Osteoblast (primary cell): ENCODE measurements around the gene GRM4. TPM values are rescaled to one million over a fixed set of nuclear protein-coding genes. Genes with fewer than 3 reads are reported as not detected.
A peak's percentile ranks its signal among the peaks of the same experiment; 100 is the strongest.

Experiments
- DNase-seq: peaks from one replicate; pipeline ENCODE4 v3.0.0; 2011; ENCODE audit warnings: low spot score, mixed read lengths; ENCODE audit not compliant: insufficient read length; ENCODE audit errors: missing footprints
- H2AFZ ChIP-seq: 2 replicates; pipeline ENCODE4 v1.6.0; 2011; ENCODE audit warnings: mild to moderate bottlenecking, low read length
- H3K27ac ChIP-seq: 2 replicates; pipeline ENCODE4 v1.5.1; 2011; ENCODE audit warnings: mild to moderate bottlenecking, low read depth, low read length, moderate library complexity
- H3K27me3 ChIP-seq: 2 replicates; pipeline ENCODE4 v1.6.0; 2012; ENCODE audit warnings: mild to moderate bottlenecking, control low read depth, inconsistent platforms, low read length, moderate library complexity; ENCODE audit not compliant: insufficient read depth
- H3K36me3 ChIP-seq: 2 replicates; pipeline ENCODE4 v1.5.1; 2011; ENCODE audit warnings: mild to moderate bottlenecking, low read length, control low read depth, moderate library complexity; ENCODE audit not compliant: insufficient read depth
- H3K4me1 ChIP-seq: 2 replicates; pipeline ENCODE4 v1.5.1; 2011; ENCODE audit warnings: mild to moderate bottlenecking, low read length, control low read depth, moderate library complexity; ENCODE audit not compliant: insufficient read depth
- H3K4me2 ChIP-seq: 2 replicates; pipeline ENCODE4 v1.6.0; 2011; ENCODE audit warnings: mild to moderate bottlenecking, low read length; ENCODE audit not compliant: insufficient read depth
- H3K4me3 ChIP-seq: fragments of 200-600 bp; sonication (generic); 3 replicates; pipeline ENCODE4 v1.5.1; 2012; ENCODE audit warnings: mild to moderate bottlenecking, low read length, inconsistent platforms; ENCODE audit not compliant: insufficient read depth
- H3K79me2 ChIP-seq: 2 replicates; pipeline ENCODE4 v1.6.0; 2012; ENCODE audit warnings: mild to moderate bottlenecking, low read length, control low read depth, inconsistent platforms; ENCODE audit not compliant: insufficient read depth
- H3K9me3 ChIP-seq: 2 replicates; pipeline ENCODE4 v1.5.1; 2011; ENCODE audit warnings: low read depth, low read length, control low read depth
- H4K20me1 ChIP-seq: 2 replicates; pipeline ENCODE4 v1.6.0; 2012; ENCODE audit warnings: mild to moderate bottlenecking, low read length, control low read depth; ENCODE audit not compliant: insufficient read depth
- total RNA-seq: library from RNA; depleted of rRNA; stranded (reverse); fragments of >200 nt; gene quantifications from 2 replicates; pipeline ENCODE4 v1.2.3, GENCODE V29; 2012
- TF ChIP-seq, protein P1 (sequence below): IDR thresholded peaks from 2 replicates; pipeline ENCODE4 v1.5.1; 2011; ENCODE audit warnings: mild to moderate bottlenecking, low read depth, low read length, moderate library complexity; ENCODE audit errors: extremely low read depth

The GRM4 gene
- total RNA-seq, 1 donor, result 0.36 TPM

DNA sequence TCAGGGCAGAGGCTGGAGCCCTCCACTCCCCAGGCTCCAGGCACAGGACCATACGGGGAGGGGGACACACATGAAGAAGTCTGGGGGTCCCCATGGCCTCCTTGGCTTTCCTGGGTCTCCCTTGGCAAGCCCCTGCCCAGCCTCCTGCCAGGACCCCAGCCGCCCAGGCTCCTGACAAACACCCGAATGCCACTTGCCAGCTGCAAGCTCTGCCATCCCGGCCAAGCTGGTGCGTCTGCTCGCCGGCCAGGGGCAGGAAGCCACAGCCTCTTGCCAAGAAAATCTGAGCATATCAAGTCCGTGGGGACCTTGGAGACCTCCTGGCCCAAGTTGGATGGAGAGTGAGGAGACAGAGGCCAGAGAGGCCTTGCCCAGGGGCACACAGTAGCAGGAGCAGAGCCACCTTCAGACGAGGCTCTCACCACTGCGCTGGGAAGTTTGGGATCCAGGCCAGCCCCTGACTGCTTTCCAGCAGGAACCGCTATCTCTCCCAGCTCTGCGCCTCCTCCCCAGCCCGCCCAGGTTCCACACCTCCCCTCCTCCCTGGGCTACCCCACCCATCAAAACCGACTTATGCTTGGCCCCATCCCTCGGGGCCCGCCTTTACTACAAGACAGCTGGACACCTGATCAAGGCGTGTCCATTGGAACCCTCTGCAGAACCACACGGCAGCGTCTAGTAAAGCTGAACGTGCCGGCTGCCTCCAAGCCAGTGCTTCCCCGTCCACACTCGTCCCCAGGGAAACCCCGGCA is 80.2 kb downstream of the GRM4 start:
- TF ChIP-seq, protein P1, sequence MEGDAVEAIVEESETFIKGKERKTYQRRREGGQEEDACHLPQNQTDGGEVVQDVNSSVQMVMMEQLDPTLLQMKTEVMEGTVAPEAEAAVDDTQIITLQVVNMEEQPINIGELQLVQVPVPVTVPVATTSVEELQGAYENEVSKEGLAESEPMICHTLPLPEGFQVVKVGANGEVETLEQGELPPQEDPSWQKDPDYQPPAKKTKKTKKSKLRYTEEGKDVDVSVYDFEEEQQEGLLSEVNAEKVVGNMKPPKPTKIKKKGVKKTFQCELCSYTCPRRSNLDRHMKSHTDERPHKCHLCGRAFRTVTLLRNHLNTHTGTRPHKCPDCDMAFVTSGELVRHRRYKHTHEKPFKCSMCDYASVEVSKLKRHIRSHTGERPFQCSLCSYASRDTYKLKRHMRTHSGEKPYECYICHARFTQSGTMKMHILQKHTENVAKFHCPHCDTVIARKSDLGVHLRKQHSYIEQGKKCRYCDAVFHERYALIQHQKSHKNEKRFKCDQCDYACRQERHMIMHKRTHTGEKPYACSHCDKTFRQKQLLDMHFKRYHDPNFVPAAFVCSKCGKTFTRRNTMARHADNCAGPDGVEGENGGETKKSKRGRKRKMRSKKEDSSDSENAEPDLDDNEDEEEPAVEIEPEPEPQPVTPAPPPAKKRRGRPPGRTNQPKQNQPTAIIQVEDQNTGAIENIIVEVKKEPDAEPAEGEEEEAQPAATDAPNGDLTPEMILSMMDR, result no peak
- Histone ChIP-seq H3K4me1 (peaks cover 3% of the 10 kb centered on the region), H4K20me1 (no peaks in the 10 kb centered on the region), H3K4me3 (no peak overlapping the region), H2AFZ (no peak overlapping the region), H3K9me3 (no peaks in the 10 kb centered on the region), H3K4me2 (no peak overlapping the region), H3K27me3 (peaks cover 50% of the 10 kb centered on the region), H3K27ac (no peak overlapping the region), H3K36me3 (no peaks in the 10 kb centered on the region), H3K79me2 (no peaks in the 10 kb centered on the region)
- DNase-seq, result no peak

DNA sequence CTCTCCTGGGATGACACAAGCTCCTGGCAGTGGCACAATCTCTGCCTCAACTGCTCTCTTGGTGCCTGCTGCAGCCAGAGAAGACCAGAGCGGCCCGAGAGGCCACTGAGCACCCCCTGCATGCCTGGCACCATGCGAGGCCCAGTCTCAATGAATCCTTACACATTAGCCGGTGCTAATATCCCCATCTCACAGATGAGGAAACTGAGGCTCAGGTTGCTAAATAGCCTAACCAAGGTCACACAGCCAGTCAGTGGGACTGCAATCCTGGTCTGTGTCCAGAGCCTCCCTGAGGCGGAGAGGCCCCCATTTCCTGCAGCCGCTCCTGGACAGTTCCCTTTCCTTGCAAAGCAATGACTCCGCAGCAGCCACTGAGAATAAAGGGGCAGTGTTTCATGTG is 81.2 kb downstream of the GRM4 start:
- TF ChIP-seq, protein P1, result no peak
- no peak overlapping the region for H3K4me2 ChIP-seq
- peaks cover 50% of the 10 kb centered on the region for H3K27me3 ChIP-seq
- H3K4me3 ChIP-seq, result no peak overlapping the region
- H3K9me3 ChIP-seq, result no peaks in the 10 kb centered on the region
- H3K36me3 ChIP-seq, result no peaks in the 10 kb centered on the region
- no peak overlapping the region for H2AFZ ChIP-seq
- no peaks in the 10 kb centered on the region for H3K79me2 ChIP-seq
- H3K27ac ChIP-seq, result no peak overlapping the region
- H3K4me1 ChIP-seq, result peaks cover 4% of the 10 kb centered on the region
- no peak for DNase-seq
- H4K20me1 ChIP-seq, result no peaks in the 10 kb centered on the region

DNA sequence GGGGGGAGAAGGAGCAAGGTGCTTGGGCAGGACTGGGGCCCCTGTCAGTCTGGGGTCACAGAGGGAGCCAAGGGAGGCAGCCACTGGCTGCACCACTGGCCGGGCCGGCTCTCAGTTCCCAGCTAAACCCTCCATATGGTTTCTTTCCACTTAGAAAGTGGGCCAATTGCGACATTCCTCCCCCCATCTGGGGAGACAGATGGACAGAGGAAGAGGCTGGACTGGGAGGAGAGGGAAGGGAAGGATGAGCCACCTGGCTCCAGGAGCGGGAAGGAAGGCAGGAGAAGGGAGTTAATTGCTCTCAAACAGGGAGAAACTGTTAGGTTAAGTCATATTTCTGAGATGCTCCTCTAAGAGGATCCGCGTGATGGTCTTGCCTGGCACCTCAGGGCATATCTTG is 82.2 kb downstream of the GRM4 start:
- H3K4me1 ChIP-seq, result peaks cover 11% of the 10 kb centered on the region
- no peak overlapping the region for H2AFZ ChIP-seq
- no peak for DNase-seq
- H3K36me3 ChIP-seq, result no peaks in the 10 kb centered on the region
- no peaks in the 10 kb centered on the region for H4K20me1 ChIP-seq
- no peaks in the 10 kb centered on the region for H3K9me3 ChIP-seq
- no peak overlapping the region for H3K4me2 ChIP-seq
- no peak overlapping the region for H3K27ac ChIP-seq
- TF ChIP-seq, protein P1, result no peak
- H3K4me3 ChIP-seq, result no peak overlapping the region
- no peaks in the 10 kb centered on the region for H3K79me2 ChIP-seq
- H3K27me3 ChIP-seq, result peaks cover 50% of the 10 kb centered on the region

DNA sequence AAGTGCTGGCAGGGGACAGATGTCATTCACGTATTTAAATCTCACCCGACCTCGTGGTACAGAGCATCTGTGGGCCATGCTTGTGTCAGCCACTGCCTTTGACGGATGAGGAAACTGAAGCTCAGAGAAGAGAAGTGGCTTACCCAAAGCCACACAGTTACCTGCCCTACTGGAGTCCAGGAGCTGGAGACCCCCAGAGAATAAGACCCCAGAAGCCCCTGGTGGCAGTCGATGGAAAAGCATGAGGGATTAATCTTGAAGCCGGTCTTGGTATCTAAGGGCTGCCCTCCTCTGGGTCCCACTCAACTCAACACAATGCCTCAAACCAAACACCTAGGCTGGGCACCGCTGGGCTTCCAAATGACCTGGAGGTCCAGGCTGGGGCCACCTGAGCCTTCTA is 83.1 kb downstream of the GRM4 start:
- H3K27me3 ChIP-seq, result peaks cover 50% of the 10 kb centered on the region
- H3K79me2 ChIP-seq, result no peaks in the 10 kb centered on the region
- no peaks in the 10 kb centered on the region for H4K20me1 ChIP-seq
- H3K4me3 ChIP-seq, result no peak overlapping the region
- TF ChIP-seq, protein P1, result peak; percentile 30
- no peaks in the 10 kb centered on the region for H3K9me3 ChIP-seq
- no peak overlapping the region for H2AFZ ChIP-seq
- no peak for DNase-seq
- no peaks in the 10 kb centered on the region for H3K36me3 ChIP-seq
- H3K27ac ChIP-seq, result no peak overlapping the region
- peaks cover 11% of the 10 kb centered on the region for H3K4me1 ChIP-seq
- no peak overlapping the region for H3K4me2 ChIP-seq
